CD8-positive, alpha-beta memory T cell (primary cell): ENCODE data around the gene SMIM35. TPM values are rescaled to one million over a fixed set of nuclear protein-coding genes. Genes with fewer than 3 reads are reported as not detected.

Experiments used
- CTCF ChIA-PET: fragments of 350-600 bp; sonication (Branson Sonifier 250); formaldehyde crosslinking; loops from one replicate; lab custom pipeline; 2021; ENCODE audit warnings: antibody characterized with exemption; lab: Charles Lee
- POLR2A ChIA-PET: fragments of 350-600 bp; sonication (Branson Sonifier 250); formaldehyde crosslinking; loops from one replicate; lab custom pipeline; 2021; ENCODE audit warnings: antibody characterized with exemption; lab: Charles Lee
- DNase-seq, 5 donors: peaks; one replicate each; pipeline versions ENCODE4 v3.0.0 to v3.0.0-alpha.2; 2020 to 2022; ENCODE audit warnings: mixed read lengths in 1 of 5
- H3K27ac ChIP-seq: one replicate; pipeline ENCODE4 v1.7.0; 2013; ENCODE audit warnings: low read depth, mild to moderate bottlenecking, low read length, moderate library complexity
- H3K27me3 ChIP-seq: 2 replicates; pipeline ENCODE4 v1.7.0; 2013; ENCODE audit warnings: low read length, mild to moderate bottlenecking; ENCODE audit not compliant: insufficient read depth, poor library complexity, severe bottlenecking
- H3K36me3 ChIP-seq: 2 replicates; pipeline ENCODE4 v1.7.0; 2013; ENCODE audit warnings: mild to moderate bottlenecking, low read length, moderate library complexity; ENCODE audit not compliant: insufficient read depth
- H3K4me1 ChIP-seq: 2 replicates; pipeline ENCODE4 v1.7.0; 2013; ENCODE audit warnings: mild to moderate bottlenecking, low read length, moderate library complexity; ENCODE audit not compliant: insufficient read depth
- H3K4me3 ChIP-seq: 2 replicates; pipeline ENCODE4 v1.7.0; 2013; ENCODE audit warnings: mild to moderate bottlenecking, low read length
- H3K9me3 ChIP-seq: 2 replicates; pipeline ENCODE4 v1.7.0; 2013; ENCODE audit warnings: mild to moderate bottlenecking, low read length
- H3K27ac Mint-ChIP-seq, 8 donors: one replicate each; pipeline ENCODE4 v1.8.0; 2020 to 2021; ENCODE audit warnings: mixed read lengths in 8 of 8, mild to moderate bottlenecking in 6 of 8, inconsistent platforms in 3 of 8, moderate library complexity in 3 of 8
- H3K27me3 Mint-ChIP-seq, 2 donors: one replicate each; pipeline ENCODE4 v1.8.0; 2020 to 2021; ENCODE audit warnings: mixed read lengths in 2 of 2, mild to moderate bottlenecking in 1 of 2, moderate library complexity in 1 of 2
- H3K36me3 Mint-ChIP-seq, 3 donors: one replicate each; pipeline ENCODE4 v1.8.0; 2020 to 2021; ENCODE audit warnings: mixed read lengths in 3 of 3, inconsistent platforms in 1 of 3, mild to moderate bottlenecking in 1 of 3
- H3K4me1 Mint-ChIP-seq, 3 donors: one replicate each; pipeline ENCODE4 v1.8.0; 2020 to 2021; ENCODE audit warnings: mixed read lengths in 3 of 3, inconsistent platforms in 1 of 3, mild to moderate bottlenecking in 1 of 3
- H3K4me3 Mint-ChIP-seq, 7 donors: one replicate each; pipeline ENCODE4 v1.8.0; 2020 to 2021; ENCODE audit warnings: mixed read lengths in 7 of 7, mild to moderate bottlenecking in 6 of 7, moderate library complexity in 4 of 7, inconsistent platforms in 2 of 7
- H3K9me3 Mint-ChIP-seq, 5 donors: one replicate each; pipeline ENCODE4 v1.8.0; 2020 to 2022; ENCODE audit warnings: mixed read lengths in 5 of 5, mild to moderate bottlenecking in 3 of 5, moderate library complexity in 2 of 5, inconsistent platforms in 1 of 5
- polyA plus RNA-seq: library from polyadenylated mRNA; unstranded; fragments of 300-500 nt; fragmentation: Illumina TruSeq; gene quantifications from one replicate; pipeline ENCODE4 v1.2.3, GENCODE V29; 2021
- total RNA-seq, 2 experiments: library from RNA; stranded (reverse); gene quantifications; one replicate each; pipeline ENCODE4 v1.2.3, GENCODE V29; 2021

Gene SMIM35
- total and polyA plus RNA-seq, 3 experiments from 2014 or later: 0.40 to 2.4 (median 0.63) TPM

GRCh38 chr11:118007040-118007439 lies 79.7 kb downstream of the SMIM35 start:
- ChIA-PET CTCF (interaction anchor here (0.6 to 13.4 kb wide), 18 partner anchors 9 to 163 kb away, joined by 3 to 141 read pairs (median 5); partner anchors contain the start of gene IL10RA), POLR2A (interaction anchor here (0.7 to 14.4 kb wide), 9 partner anchors 9 to 85 kb away, joined by 3 to 158 read pairs (median 11); partner anchors contain the start of gene IL10RA)
- peak overlapping the region; percentile 67 to 85 (median 77) for H3K4me3 Mint-ChIP-seq
- H3K4me3 ChIP-seq: peak overlapping the region; percentile 3
- peak overlapping the region; percentile 89 to 100 (median 96) for H3K27ac Mint-ChIP-seq
- peaks cover 0 to 2% (median 0%) of the 10 kb centered on the region in 5 donors for H3K9me3 Mint-ChIP-seq
- peaks cover 99 to 100% (median 100%) of the 10 kb centered on the region in 3 donors for H3K4me1 Mint-ChIP-seq
- peaks cover 100% of the 10 kb centered on the region for H3K4me1 ChIP-seq
- no peaks in the 10 kb centered on the region for H3K27me3 ChIP-seq
- H3K36me3 ChIP-seq: no peaks in the 10 kb centered on the region
- H3K9me3 ChIP-seq: no peaks in the 10 kb centered on the region
- DNase-seq: peak in 2 of 5 donors; percentile 29 to 39
- H3K27ac ChIP-seq: no peak overlapping the region
- peaks cover 0 to 3% (median 2%) of the 10 kb centered on the region in 3 donors for H3K36me3 Mint-ChIP-seq
- H3K27me3 Mint-ChIP-seq: no peaks in the 10 kb centered on the region

- H3K4me3 Mint-ChIP-seq: peak overlapping the region in 4 of 7 donors; percentile 33 to 77 (median 58)
These were observed 80.6 kb downstream of the SMIM35 start for GRCh38 chr11:118006153-118006534.

GRCh38 chr11:118005224-118006152 lies 81.3 kb downstream of the SMIM35 start:
- peak overlapping the region; percentile 49 to 100 (median 92) for H3K27ac Mint-ChIP-seq
- no peaks in the 10 kb centered on the region for H3K27me3 Mint-ChIP-seq
- ChIA-PET CTCF (interaction anchor here (0.6 to 13.4 kb wide), 11 partner anchors 8 to 182 kb away, joined by 3 to 141 read pairs (median 5); partner anchors contain the start of gene IL10RA), POLR2A (interaction anchor here (0.5 to 14.4 kb wide), 4 partner anchors 10 to 47 kb away, joined by 3 to 158 read pairs (median 38); partner anchors contain the start of gene IL10RA)
- peak overlapping the region in 6 of 7 donors; percentile 37 to 73 (median 51) for H3K4me3 Mint-ChIP-seq
- DNase-seq: peak in 1 of 5 donors; percentile 39
- H3K4me3 ChIP-seq: no peak overlapping the region
- peaks cover 100% of the 10 kb centered on the region in 3 donors for H3K4me1 Mint-ChIP-seq
- peaks cover 100% of the 10 kb centered on the region for H3K4me1 ChIP-seq
- no peaks in the 10 kb centered on the region for H3K27me3 ChIP-seq
- peaks cover 1 to 11% (median 2%) of the 10 kb centered on the region in 3 donors for H3K36me3 Mint-ChIP-seq
- H3K9me3 Mint-ChIP-seq: peaks cover 0 to 2% (median 0%) of the 10 kb centered on the region in 5 donors
- no peaks in the 10 kb centered on the region for H3K36me3 ChIP-seq
- H3K27ac ChIP-seq: peak overlapping the region; percentile 72
- no peaks in the 10 kb centered on the region for H3K9me3 ChIP-seq

More at GRCh38 chr11:118006153-118006534, 80.6 kb downstream of the SMIM35 start:
- Histone ChIP-seq H3K4me3 (no peak overlapping the region), H3K36me3 (no peaks in the 10 kb centered on the region), H3K4me1 (peaks cover 100% of the 10 kb centered on the region), H3K9me3 (no peaks in the 10 kb centered on the region), H3K27ac (no peak overlapping the region), H3K27me3 (no peaks in the 10 kb centered on the region)
- DNase-seq: peak in 1 of 5 donors; percentile 41
- peaks cover 0 to 2% (median 0%) of the 10 kb centered on the region in 5 donors for H3K9me3 Mint-ChIP-seq
- ChIA-PET POLR2A (interaction anchor here (0.6 to 14.4 kb wide), 5 partner anchors 10 to 46 kb away, joined by 5 to 158 read pairs (median 38); partner anchors contain the start of gene IL10RA), CTCF (interaction anchor here (0.6 to 13.4 kb wide), 7 partner anchors 9 to 59 kb away, joined by 3 to 141 read pairs (median 5); partner anchors contain the start of gene IL10RA)
- peaks cover 0 to 9% (median 2%) of the 10 kb centered on the region in 3 donors for H3K36me3 Mint-ChIP-seq
- peak overlapping the region; percentile 74 to 100 (median 96) for H3K27ac Mint-ChIP-seq
- no peaks in the 10 kb centered on the region for H3K27me3 Mint-ChIP-seq
- peaks cover 99 to 100% (median 100%) of the 10 kb centered on the region in 3 donors for H3K4me1 Mint-ChIP-seq

GRCh38 chr11:118004543-118005223 lies 82.1 kb downstream of the SMIM35 start:
- peak overlapping the region; percentile 72 for H3K27ac ChIP-seq
- DNase-seq: no peak
- peaks cover 100% of the 10 kb centered on the region in 3 donors for H3K4me1 Mint-ChIP-seq

DNA sequence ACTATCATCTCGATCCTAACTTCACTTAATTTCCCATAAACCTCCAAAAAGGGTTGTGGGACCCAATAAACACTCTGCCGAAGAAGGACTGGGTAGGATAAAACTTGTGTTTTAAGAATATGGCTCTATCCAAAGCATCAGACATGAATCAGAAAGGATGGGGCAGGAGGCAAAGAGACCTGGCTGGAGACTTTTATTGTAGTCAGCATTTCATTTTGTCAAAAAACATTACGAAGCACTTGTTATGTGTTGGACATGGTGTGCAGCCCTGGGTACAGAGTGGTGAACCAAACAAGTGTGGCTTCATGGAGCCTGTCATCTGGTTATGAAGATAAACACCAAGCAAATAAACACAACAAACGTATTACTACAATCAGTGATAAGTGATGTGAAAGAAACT lies 83.3 kb downstream of the SMIM35 start:
- POLR2A ChIA-PET: interaction anchor here (0.8 to 14.4 kb wide), 9 partner anchors 10 to 56 kb away, joined by 3 to 158 read pairs (median 14); partner anchors contain the start of gene IL10RA
- CTCF ChIA-PET: interaction anchor here (1.0 to 20.0 kb wide), 9 partner anchors 10 to 159 kb away, joined by 3 to 296 read pairs (median 7); partner anchors contain the start of gene IL10RA

More at GRCh38 chr11:118004543-118005223, 82.1 kb downstream of the SMIM35 start:
- no peaks in the 10 kb centered on the region for H3K9me3 ChIP-seq
- H3K9me3 Mint-ChIP-seq: peaks cover 0 to 2% (median 0%) of the 10 kb centered on the region in 5 donors
- H3K4me3 ChIP-seq: peak overlapping the region; percentile 26
- H3K27me3 ChIP-seq: no peaks in the 10 kb centered on the region
- ChIA-PET POLR2A (interaction anchor here (0.5 to 14.4 kb wide), 6 partner anchors 9 to 52 kb away, joined by 3 to 158 read pairs (median 38); partner anchors contain the start of gene IL10RA), CTCF (interaction anchor here (0.7 to 13.4 kb wide), 7 partner anchors 9 to 181 kb away, joined by 3 to 141 read pairs (median 5); no protein-coding TSS in a partner anchor)
- peak overlapping the region; percentile 88 to 100 (median 96) for H3K27ac Mint-ChIP-seq
- peaks cover 100% of the 10 kb centered on the region for H3K4me1 ChIP-seq
- H3K36me3 Mint-ChIP-seq: peaks cover 5 to 18% (median 8%) of the 10 kb centered on the region in 3 donors
- no peaks in the 10 kb centered on the region for H3K27me3 Mint-ChIP-seq
- H3K36me3 ChIP-seq: peaks cover under 1% of the 10 kb centered on the region
- peak overlapping the region; percentile 8 to 77 (median 61) for H3K4me3 Mint-ChIP-seq

GRCh38 chr11:118002541-118003423 lies 84.0 kb downstream of the SMIM35 start:
- Histone ChIP-seq H3K36me3 (peaks cover 20% of the 10 kb centered on the region), H3K27ac (peak overlapping the region; percentile 72), H3K4me1 (peaks cover 93% of the 10 kb centered on the region), H3K4me3 (peak overlapping the region; percentile 13), H3K9me3 (no peaks in the 10 kb centered on the region), H3K27me3 (no peaks in the 10 kb centered on the region)
- CTCF ChIA-PET: interaction anchor here (0.8 to 20.0 kb wide), 13 partner anchors 9 to 185 kb away, joined by 3 to 296 read pairs (median 7); partner anchors contain the start of gene IL10RA
- POLR2A ChIA-PET: interaction anchor here (0.7 to 14.4 kb wide), 12 partner anchors 9 to 174 kb away, joined by 3 to 158 read pairs (median 6); partner anchors contain the start of gene IL10RA
- H3K27me3 Mint-ChIP-seq: no peaks in the 10 kb centered on the region
- H3K9me3 Mint-ChIP-seq: peaks cover 0 to 2% (median 0%) of the 10 kb centered on the region in 5 donors
- peaks cover 11 to 37% (median 15%) of the 10 kb centered on the region in 3 donors for H3K36me3 Mint-ChIP-seq
- peak overlapping the region; percentile 48 to 85 (median 60) for H3K4me3 Mint-ChIP-seq
- peak in 2 of 5 donors; percentile 37 to 62 for DNase-seq
- H3K27ac Mint-ChIP-seq: peak overlapping the region; percentile 88 to 100 (median 94)
- peaks cover 94 to 100% (median 98%) of the 10 kb centered on the region in 3 donors for H3K4me1 Mint-ChIP-seq

More for the DNA sequence above, 83.3 kb downstream of the SMIM35 start:
- H3K36me3 Mint-ChIP-seq: peaks cover 6 to 30% (median 12%) of the 10 kb centered on the region in 3 donors
- H3K27ac ChIP-seq: peak overlapping the region; percentile 72
- peak overlapping the region; percentile 13 for H3K4me3 ChIP-seq
- peak overlapping the region; percentile 88 to 100 (median 94) for H3K27ac Mint-ChIP-seq
- H3K9me3 ChIP-seq: no peaks in the 10 kb centered on the region
- peaks cover 97% of the 10 kb centered on the region for H3K4me1 ChIP-seq
- H3K4me1 Mint-ChIP-seq: peaks cover 94 to 100% (median 98%) of the 10 kb centered on the region in 3 donors
- no peak for DNase-seq
- H3K36me3 ChIP-seq: peaks cover 13% of the 10 kb centered on the region
- peak overlapping the region; percentile 48 to 85 (median 60) for H3K4me3 Mint-ChIP-seq
- no peaks in the 10 kb centered on the region for H3K27me3 ChIP-seq
- H3K27me3 Mint-ChIP-seq: no peaks in the 10 kb centered on the region
- peaks cover 0 to 2% (median 0%) of the 10 kb centered on the region in 5 donors for H3K9me3 Mint-ChIP-seq
